Choroid plexus epithelial cell (primary cell): ENCODE data around the gene SIGLEC12.

Experiments used
- DNase-seq: peaks from one replicate; pipeline ENCODE4 v3.0.0-alpha.2; 2010; ENCODE audit warnings: low read depth
- H3K4me3 ChIP-seq: 2 replicates; pipeline ENCODE4 v1.5.1; 2011; ENCODE audit warnings: low read depth, mild to moderate bottlenecking, control low read depth, low read length, moderate library complexity
- CTCF ChIP-seq: conservative IDR thresholded peaks from 2 replicates; pipeline ENCODE4 v1.5.1; 2011; ENCODE audit warnings: low read depth, mild to moderate bottlenecking, control low read depth, inconsistent platforms, low read length, moderate library complexity

Gene SIGLEC12

GRCh38 chr19:51476164-51476563, 25.4 kb downstream of the SIGLEC12 start:
- H3K4me3 ChIP-seq = no peak overlapping the region
- TF ChIP-seq CTCF = no peak
- no peak for DNase-seq

- no peak overlapping the region for H3K4me3 ChIP-seq
- DNase-seq = peak; percentile 82
- peak; percentile 93 for TF ChIP-seq CTCF
Observed at GRCh38 chr19:51473009-51473707, 28.4 kb downstream of the SIGLEC12 start.

GRCh38 chr19:51472607-51473006, 29.0 kb downstream of the SIGLEC12 start:
- DNase-seq = no peak
- no peak for TF ChIP-seq CTCF
- H3K4me3 ChIP-seq = no peak overlapping the region

GRCh38 chr19:51471527-51471926, 30.1 kb downstream of the SIGLEC12 start:
- TF ChIP-seq CTCF = no peak
- H3K4me3 ChIP-seq = no peak overlapping the region

GRCh38 chr19:51470966-51471365, 30.6 kb downstream of the SIGLEC12 start:
- DNase-seq = peak; percentile 17
- H3K4me3 ChIP-seq = no peak overlapping the region
- no peak for TF ChIP-seq CTCF

More at GRCh38 chr19:51471527-51471926, 30.1 kb downstream of the SIGLEC12 start:
- peak; percentile 2 for DNase-seq

- no peak for TF ChIP-seq CTCF
- DNase-seq = no peak
- no peak overlapping the region for H3K4me3 ChIP-seq
Observed at GRCh38 chr19:51469629-51470028, 32.0 kb downstream of the SIGLEC12 start.

- DNase-seq = no peak
- no peak for TF ChIP-seq CTCF
- H3K4me3 ChIP-seq = no peak overlapping the region
Observed at GRCh38 chr19:51469162-51469561, 32.4 kb downstream of the SIGLEC12 start.
